HG03135 (cell line): ENCODE measurements around the gene IGSF8.
A peak's percentile ranks its signal among the peaks of the same experiment; 100 is the strongest.

ENCODE experiments used
- ATAC-seq: cut with Tn5 transposase; IDR thresholded peaks from one replicate; pipeline ENCODE4 v1.9.1; 2021; ENCODE audit warnings: mild to moderate bottlenecking, moderate library complexity; ENCODE audit not compliant: unreplicated experiment

The IGSF8 gene

GRCh38 chr1:160097911-160098851 lies at the start of gene IGSF8:
Gene IGSF8, minus strand, starts transcription at chr1:160098619. Its CDS starts 147 bp downstream, at chr1:160098472.
- ATAC-seq, result peak; percentile 37

DNA sequence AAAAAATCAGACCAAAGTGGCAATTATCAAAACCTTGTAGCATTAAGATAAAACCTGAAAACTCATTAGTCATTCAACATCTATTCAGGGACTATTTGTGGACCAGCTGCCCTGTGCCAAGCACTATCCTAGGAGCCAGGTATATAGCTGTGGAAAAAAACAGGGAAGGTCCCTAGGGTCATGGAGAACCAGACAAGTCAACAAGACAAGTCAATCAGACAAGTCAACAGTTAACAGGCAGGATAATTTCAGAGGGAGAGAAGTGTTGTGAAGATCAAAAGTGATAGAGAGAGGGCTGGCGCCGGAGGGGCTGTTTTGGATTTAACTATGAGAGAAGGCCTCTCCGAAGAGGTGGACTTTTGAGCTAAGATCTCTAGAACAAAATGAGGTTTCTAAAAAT lies 49.7 kb upstream of the IGSF8 start:
- ATAC-seq, result no peak

GRCh38 chr1:160146107-160146506 lies 47.7 kb upstream of the IGSF8 start:
- ATAC-seq, result no peak

DNA sequence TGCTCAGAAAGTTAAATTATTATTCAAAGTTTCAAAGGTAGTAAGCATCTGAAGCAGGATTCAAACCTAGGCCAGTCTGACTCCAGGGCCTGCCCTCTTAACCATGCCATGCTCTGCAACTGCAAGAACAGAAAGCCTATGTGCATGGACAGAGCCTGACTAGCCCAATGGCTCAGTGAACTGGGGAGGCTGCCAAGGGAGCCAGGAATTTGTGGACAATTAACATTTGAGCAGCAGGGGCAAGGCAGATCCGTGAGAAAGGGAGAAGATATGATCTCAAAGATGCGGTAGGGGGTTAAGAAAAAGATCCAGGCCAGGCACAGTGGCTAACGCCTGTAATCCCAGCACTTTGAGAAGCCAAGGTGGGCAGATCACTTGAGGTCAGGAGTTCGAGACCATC lies 46.5 kb upstream of the IGSF8 start:
- ATAC-seq, result no peak

DNA sequence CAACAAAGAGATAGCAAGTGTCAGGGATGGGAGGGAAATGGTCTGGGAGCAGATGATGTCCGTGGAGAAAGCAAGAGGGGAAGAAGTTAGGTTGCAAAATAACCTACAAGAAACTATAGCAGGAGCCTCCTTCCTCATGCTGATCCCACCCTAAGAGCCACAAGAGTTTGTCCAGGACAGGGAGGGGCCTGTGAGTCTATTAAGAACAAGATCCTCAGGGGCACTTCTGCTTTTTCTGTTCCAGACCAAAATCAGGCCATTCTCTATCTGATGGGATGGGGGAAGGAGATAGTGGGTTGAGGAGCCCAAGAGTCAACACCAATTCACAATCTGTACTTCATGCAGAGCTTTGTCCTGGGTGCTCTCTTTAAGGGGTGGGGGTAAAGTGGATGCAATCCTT lies 45.3 kb upstream of the IGSF8 start:
- ATAC-seq, result no peak

DNA sequence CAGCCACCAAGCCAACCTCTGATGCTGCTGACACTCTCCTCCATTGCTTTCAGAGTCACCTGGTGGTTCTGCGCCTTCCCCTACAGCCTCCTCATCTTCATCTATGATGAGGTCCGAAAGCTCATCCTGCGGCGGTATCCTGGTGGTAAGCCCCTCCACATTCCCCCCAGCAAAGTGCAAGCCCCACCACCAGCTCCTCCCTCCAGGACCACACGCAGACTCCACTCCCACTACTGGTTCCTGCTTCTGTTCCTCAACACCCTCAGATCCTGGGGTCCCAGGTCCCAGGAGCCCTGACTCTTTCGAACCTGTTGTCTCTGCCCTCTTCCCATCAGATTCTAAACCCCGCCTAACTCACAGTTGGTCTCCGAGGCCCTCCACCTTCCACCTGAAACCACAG lies 41.4 kb upstream of the IGSF8 start:
- no peak for ATAC-seq

DNA sequence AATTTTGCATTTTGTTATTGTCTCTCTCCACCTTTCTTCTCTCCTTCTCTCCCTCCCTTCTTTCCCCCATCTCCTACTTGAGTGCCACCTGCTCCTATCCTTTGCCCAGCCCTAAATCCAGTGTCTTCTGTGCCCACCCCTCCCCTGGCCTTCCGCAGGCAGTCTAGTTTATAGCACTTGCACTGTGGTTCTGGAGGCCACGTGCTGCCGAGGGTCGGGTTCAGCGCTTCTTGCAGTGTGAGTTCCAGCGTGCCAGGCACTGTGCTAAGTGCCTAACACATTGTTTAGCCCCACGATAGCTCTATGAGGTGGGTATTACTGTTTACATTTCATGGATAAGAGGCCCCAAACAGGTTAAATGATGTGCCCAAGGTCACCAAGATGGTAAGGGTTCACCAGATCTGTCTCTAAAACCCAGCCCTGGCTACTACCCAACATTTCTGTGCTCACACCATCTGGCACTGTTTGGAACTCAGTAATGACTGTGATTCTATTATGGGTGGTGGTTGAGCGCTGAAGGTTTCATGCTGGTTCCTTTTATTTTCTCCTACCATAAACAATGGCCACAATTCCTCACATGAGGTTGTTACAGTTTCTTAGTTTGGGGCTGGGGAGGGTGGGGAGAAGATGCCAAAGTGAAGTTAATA lies 38.9 kb upstream of the IGSF8 start:
- ATAC-seq, result no peak

GRCh38 chr1:160136926-160137200 lies 38.4 kb upstream of the IGSF8 start:
- no peak for ATAC-seq

- ATAC-seq, result no peak
Measured at GRCh38 chr1:160136121-160136925, 37.9 kb upstream of the IGSF8 start.

GRCh38 chr1:160134791-160135572 lies 36.6 kb upstream of the IGSF8 start:
- ATAC-seq, result no peak

DNA sequence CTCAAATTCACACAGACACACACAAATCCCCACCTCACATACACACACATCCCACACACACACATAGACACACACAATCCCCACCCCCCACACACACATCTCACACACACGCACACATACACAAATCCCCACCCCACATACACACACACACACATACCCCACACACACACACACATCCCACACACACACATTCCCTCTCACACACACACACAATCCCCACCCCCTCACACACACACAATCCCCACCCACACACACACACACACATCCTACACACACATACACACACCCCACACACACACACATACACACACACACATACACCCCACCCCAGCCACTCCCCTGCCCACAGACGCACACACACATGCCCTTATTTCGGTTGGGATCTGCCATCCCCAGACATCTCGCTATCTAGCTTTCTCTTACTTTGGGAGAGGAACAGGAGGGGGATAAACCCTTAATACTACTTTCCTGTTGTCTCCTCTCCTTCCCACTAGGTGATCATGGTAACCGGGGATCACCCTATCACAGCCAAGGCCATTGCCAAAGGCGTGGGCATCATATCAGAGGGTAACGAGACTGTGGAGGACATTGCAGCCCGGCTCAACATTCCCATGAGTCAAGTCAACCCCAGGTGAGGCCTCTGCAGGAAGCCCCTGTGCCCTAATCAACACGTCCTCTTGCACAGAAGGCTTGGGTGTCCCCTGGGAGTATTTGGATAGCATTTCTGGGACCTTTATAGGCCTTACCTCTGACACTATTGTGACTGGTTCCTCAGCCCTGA lies 35.8 kb upstream of the IGSF8 start:
- ATAC-seq, result no peak

DNA sequence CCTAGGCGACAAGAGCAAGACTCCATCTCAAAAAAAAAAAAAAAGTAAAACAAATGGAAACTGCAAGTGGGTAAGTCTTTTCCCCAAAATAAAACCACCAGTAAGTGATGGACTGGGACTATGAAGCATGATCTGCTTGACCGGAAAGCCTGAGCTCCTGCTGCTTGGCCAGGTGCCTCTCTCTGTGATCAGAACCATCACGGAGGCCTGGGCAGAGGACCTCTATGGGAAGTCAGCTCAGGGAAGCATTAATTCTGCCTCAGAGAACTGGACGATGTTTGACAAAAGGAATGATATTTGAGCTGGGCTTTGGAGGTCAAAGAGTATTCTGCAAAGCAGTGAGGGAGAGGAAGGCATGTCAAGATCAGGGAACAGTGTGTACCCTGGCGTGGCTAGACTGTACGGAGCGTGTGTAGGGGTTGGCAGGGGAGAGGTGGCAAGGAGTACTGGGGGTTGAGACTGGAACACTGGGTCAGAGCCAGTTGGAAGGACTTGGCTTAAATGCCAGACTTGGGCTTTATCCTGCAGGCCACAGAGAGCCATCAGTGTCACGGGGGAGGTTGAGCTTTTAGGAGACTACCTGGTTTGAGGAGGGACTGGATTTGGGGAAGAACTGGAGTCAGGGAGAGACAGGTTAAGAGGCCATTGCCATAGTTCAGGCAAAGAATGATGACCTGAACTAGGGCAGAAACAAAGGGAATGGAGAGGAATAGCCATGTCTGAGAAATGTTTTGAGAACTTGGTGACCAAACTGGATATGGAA lies 33.6 kb upstream of the IGSF8 start:
- no peak for ATAC-seq

GRCh38 chr1:160130939-160131338 lies 32.5 kb upstream of the IGSF8 start:
- ATAC-seq, result no peak

DNA sequence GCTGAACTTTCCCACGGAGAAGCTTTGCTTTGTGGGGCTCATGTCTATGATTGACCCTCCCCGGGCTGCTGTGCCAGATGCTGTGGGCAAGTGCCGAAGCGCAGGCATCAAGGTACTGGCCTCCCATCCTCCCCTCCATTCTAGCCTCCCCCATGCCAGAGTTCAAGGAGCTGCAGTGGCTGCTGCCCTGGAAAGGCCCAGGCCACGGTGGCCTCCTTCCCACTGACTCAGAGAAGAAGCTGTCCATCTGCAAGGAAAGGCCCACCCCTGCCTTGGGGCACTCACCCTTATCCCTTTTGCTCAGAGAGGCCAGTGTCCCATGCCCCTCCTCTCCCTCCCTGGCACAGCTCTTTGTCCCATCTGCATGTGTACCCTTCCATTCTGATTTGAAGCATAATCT lies 32.1 kb upstream of the IGSF8 start:
- ATAC-seq, result no peak

GRCh38 chr1:160129966-160130365 lies 31.5 kb upstream of the IGSF8 start:
- no peak for ATAC-seq

- no peak for ATAC-seq
Measured at GRCh38 chr1:160129558-160129957, 31.1 kb upstream of the IGSF8 start.

GRCh38 chr1:160129046-160129445 lies 30.6 kb upstream of the IGSF8 start:
- ATAC-seq, result no peak

DNA sequence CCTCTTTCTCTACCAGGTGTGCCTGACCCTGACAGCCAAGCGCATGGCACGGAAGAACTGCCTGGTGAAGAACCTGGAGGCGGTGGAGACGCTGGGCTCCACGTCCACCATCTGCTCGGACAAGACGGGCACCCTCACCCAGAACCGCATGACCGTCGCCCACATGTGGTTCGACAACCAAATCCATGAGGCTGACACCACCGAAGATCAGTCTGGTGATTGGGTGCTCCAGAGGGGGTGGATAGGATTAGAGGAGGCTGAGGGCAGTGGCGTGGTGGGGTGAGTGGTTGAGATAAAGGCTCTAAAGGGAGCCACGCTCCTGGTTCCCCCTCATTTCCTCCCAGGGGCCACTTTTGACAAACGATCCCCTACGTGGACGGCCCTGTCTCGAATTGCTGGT lies 30.2 kb upstream of the IGSF8 start:
- ATAC-seq, result no peak

DNA sequence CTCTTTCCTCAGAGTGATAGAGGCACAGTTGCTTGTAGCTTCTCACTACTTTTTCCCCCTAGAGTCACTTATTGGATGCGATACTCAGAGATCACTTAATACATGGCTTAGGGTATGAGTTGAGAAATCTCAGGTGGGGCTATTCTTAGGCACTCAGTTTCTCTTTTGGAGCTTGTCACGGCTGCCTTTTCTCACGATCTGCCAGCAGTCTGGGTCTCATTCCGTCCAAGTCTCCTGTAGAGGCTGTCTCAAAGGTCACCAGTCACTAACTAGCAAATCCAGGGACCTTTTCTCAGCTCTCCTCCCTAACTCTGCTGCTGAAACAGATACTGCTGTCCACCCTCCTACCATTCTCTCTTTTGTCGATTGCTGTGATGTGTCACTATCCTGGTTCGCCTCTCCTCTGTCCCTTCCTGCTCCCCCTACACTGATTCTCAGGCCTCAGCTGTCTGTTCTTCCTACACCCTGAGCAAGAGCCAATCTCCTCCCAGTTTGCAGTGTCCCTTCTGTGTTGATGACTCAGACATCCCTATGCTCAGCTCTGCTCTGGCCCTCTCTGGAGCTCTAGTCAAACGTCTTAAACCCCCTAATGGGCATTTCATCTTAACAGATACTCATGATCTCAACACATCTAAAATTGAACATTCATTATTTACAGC lies 29.6 kb upstream of the IGSF8 start:
- no peak for ATAC-seq
